ENCODE measurements around the gene CALN1.
"Not testable (repeated sequence)": the region's sequence is repeated elsewhere in the genome, so short reads cannot be mapped to it uniquely, and the experiment has no call there.

CALN1 gene

DNA sequence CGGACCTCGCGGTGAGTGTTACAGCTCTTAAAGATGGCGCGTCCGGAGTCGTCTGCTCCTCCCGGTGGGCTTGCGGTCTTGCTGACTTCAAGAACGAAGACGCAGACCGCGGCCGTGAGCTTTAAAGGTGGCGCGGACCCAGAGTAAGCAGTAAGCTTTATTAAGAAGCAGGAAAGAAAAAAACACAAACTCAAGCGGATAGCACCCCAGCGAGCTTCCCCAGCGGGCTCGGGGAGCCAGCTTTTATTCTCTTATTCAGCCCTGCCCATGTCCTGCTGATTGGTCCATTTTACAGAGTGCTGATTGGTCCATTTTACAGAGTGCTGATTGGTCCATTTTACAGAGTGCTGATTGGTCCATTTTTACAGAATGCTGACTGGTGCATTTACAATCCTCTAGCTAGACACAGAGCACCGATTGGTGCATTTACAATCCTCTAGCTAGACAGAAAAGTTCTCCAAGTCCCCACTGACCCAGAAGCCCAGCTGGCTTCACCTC lies at the start of gene CALN1:
Gene CALN1, minus strand, starts transcription at position 218 of the 498 bp plus-strand sequence.
- DNase-seq (ENCODE audit: low read depth); H3K4me3 ChIP-seq (ENCODE audit: low read length): not testable (repeated sequence)

DNA sequence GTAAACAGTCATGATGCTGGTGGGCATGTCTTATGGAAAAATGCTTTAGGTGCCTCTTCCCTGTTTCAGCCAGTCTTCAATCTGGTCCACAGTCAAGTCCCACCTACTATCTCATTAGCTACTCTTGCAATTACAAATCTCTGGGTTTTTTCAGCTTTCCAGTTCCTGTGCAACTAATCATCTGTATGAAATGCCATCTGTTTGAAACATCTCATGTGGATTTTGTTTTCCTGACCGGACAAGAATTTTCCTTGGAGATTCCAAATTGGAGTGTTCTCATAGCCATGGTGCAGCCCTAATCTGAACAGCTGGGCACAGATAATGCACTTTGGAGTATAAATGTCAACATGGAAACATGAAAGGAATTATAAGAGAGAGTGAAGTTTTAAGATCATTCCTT lies 41.3 kb upstream of the CALN1 start:
- TF ChIP-seq, protein P1, sequence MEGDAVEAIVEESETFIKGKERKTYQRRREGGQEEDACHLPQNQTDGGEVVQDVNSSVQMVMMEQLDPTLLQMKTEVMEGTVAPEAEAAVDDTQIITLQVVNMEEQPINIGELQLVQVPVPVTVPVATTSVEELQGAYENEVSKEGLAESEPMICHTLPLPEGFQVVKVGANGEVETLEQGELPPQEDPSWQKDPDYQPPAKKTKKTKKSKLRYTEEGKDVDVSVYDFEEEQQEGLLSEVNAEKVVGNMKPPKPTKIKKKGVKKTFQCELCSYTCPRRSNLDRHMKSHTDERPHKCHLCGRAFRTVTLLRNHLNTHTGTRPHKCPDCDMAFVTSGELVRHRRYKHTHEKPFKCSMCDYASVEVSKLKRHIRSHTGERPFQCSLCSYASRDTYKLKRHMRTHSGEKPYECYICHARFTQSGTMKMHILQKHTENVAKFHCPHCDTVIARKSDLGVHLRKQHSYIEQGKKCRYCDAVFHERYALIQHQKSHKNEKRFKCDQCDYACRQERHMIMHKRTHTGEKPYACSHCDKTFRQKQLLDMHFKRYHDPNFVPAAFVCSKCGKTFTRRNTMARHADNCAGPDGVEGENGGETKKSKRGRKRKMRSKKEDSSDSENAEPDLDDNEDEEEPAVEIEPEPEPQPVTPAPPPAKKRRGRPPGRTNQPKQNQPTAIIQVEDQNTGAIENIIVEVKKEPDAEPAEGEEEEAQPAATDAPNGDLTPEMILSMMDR (IDR thresholded peaks at IDR 0.05; ENCODE audit: insufficient read depth, low read depth, low read length, missing control alignments), result no peak
- H3K4me3 ChIP-seq (ENCODE audit: low read length), result no peak overlapping the region
- no peak for DNase-seq (ENCODE audit: low read depth)

DNA sequence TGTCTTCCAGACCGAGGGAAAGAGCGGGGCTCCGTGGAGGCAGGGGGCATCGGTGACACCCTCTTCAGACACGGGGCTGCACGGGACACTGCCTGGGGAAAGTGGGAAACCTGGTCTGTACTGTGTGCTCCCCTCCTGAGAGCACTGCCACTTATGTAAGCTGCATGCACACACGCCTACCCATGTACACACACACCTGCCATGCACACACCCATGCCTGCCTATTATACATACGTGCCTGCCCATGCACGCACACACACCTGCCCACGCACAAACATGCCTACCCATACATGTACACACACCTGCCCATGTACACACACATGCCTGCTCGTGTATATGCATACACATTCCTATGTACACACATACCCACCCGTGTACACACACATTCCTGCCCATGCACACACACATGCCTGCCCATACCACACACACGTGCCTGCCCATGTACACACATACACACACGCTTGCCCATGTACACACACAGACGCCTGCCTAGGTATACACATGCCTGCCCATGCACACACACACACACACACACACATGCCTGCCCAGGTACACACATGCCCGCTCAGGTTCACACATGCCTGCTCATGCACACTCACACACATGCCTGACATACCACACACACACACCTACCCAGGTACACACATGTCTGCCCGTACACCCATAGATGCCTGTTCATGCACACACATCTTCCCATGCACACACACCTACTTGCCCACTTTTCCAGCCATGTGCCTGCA lies 35.5 kb upstream of the CALN1 start:
- no peak overlapping the region for H3K4me3 ChIP-seq (ENCODE audit: low read length)
- TF ChIP-seq, protein P1 (IDR thresholded peaks at IDR 0.05; ENCODE audit: insufficient read depth, low read depth, low read length, missing control alignments), result no peak
- DNase-seq (ENCODE audit: low read depth), result no peak

DNA sequence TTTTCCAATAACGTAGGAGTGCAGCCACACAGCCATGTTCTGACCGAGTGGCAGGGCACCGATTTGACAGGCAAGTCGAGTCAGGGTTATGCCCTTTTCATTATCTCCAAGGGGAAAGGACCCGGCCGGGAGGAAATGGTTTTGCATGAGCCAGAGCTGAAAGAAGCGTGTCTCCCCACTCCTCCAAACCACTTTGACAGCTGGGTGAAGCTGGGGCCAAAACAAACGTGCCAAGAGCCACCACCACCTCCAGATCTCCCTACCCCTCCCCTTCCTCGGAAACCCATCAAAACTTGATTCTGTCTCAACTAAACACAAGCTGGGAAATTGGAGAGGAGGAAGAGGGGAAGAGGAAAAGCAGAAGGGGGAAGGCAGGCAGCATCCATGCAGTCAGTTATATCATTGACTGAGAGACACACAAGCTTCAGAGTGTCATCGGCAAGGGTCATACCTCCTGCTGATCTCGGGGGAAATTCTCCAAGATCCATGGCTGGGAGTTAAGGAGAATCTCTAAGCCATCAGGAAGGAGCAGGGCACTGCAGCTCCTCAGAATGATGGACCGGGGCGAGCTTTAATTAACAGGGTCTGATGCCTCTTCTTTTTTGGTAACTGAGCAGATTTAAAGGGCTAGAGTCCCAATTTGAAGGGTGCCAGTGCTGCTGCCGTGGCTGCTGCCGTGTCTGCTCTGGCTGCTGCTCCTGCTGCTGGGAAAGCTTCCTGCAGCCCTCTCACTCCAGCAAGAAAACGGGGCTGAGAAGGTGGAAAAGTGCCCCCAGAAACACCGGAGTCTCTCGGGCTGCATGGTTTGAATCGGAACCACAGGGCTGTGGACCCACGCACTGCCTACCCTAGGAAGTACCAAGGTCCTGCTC lies 34.7 kb upstream of the CALN1 start:
- H3K4me3 ChIP-seq (ENCODE audit: low read length), result no peak overlapping the region
- TF ChIP-seq, protein P1 (IDR thresholded peaks at IDR 0.05; ENCODE audit: insufficient read depth, low read depth, low read length, missing control alignments), result no peak
- DNase-seq (ENCODE audit: low read depth), result no peak

DNA sequence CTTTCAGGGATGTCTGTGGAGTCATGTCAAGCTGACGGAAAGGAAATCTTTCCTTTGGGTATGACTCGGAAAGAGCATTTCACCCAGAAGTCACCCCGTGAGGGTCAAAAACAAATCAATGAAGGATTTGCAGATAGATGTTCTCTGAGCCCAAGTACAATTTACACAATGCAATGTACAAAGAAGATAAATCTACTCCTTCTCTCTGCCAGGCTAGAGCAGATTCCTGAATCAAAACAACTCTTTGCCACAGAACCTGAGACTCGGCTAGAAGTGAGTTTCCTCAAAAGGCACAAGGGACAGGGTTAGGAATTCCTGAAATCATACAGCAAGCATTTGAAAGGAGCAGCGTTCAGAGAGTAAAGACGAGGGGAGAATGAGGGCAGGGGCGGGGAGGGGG lies 34.0 kb upstream of the CALN1 start:
- DNase-seq (ENCODE audit: low read depth), result no peak
- TF ChIP-seq, protein P1 (IDR thresholded peaks at IDR 0.05; ENCODE audit: insufficient read depth, low read depth, low read length, missing control alignments), result no peak
- H3K4me3 ChIP-seq (ENCODE audit: low read length), result no peak overlapping the region

DNA sequence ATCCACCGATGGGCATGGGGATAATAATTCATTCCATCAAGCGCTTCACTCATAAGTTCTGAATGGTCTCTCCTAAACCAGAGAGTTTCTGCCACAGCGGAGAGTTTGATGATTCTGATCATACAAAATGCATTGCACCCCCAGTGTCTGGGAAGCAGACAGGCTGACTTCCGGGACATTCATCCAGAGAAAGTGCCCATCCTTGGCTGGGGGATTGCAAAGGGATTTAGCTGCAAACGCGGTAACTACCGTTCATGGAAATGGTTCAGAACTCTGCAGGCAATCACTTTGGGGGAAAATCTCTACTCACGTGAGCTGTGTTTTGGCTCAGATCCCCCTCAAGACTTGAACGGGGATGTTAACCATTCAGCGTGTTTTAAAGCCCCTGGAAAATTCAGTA lies 33.4 kb upstream of the CALN1 start:
- TF ChIP-seq, protein P1 (IDR thresholded peaks at IDR 0.05; ENCODE audit: insufficient read depth, low read depth, low read length, missing control alignments), result no peak
- DNase-seq (ENCODE audit: low read depth), result no peak
- no peak overlapping the region for H3K4me3 ChIP-seq (ENCODE audit: low read length)

DNA sequence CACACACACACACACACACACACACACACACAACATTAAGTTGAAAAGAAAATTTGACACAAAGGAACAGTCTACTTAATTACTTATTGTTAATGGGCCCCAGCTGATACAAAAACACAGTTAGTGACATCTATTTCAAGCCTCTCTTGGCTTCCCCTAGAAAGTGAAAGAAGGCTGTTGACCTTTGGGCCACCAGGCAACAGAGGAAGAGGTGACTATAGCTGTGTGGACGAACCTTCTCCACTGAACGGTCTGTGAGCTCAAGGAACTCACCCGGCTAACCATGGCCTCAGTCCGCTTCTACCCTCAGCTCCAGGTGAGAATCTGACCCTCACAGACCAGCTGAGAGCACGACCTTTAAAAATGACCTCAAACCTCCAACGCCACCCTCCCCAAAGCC lies 32.9 kb upstream of the CALN1 start:
- TF ChIP-seq, protein P1 (IDR thresholded peaks at IDR 0.05; ENCODE audit: insufficient read depth, low read depth, low read length, missing control alignments), result no peak
- no peak for DNase-seq (ENCODE audit: low read depth)
- H3K4me3 ChIP-seq (ENCODE audit: low read length), result no peak overlapping the region
